NCI-H1417 (cell line): ENCODE results near the gene RABAC1.
"Not testable (repeated sequence)": the region's sequence is repeated elsewhere in the genome, so short reads cannot be mapped to it uniquely, and the experiment has no call there.

Experiments
- DNase-seq, 3 experiments: peaks; one replicate each; lab custom pipeline; 2025; lab: John Stamatoyannopoulos, UW

The RABAC1 gene, protein sequence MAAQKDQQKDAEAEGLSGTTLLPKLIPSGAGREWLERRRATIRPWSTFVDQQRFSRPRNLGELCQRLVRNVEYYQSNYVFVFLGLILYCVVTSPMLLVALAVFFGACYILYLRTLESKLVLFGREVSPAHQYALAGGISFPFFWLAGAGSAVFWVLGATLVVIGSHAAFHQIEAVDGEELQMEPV

DNA sequence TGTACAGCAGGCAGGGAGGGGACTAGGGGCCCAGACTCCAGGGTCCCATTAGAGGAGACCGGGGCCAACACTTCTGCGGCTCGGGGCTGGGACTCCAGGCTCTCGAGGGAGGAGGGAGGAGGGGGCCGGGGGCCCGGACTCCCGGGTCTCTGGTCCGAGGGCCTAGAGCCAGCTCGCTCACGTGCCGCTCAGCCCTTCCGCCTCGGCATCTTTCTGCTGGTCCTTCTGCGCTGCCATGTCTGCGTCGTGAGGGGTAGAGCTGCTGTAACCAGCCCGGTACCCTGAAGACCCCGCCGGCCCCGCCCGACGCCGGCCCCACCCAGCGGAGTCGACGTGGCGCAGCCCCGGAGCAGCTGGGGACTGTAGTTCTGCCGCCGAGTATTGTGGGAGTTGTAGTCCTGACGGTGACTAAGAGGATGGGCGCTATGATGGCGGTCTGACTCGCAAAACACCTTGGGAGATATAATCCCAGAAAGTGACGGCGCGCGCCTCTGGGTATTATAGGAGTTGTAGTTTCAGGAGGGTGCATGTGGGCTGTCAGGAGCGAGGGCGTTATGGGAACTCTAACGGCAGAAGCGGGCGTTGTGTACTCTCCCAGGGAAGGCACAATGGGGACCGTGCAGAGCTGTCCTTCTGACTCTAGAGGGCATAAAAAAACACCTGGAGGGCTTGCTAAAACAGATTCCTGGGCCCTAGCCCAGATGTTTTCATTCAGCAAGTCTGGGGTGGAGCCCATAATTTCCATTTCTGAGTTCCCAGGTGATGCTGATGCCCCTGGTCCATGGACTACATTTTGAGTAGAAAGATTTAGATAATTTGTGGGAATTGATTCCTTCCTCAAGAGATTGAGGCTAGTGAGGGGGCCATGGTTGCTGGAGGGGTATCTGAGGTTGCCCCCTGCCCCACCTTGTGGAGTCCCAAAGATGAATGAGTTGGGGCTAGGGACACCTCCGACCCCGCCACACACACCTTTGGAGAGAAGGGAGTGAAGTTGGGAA lies at the start of gene RABAC1:
Gene RABAC1, minus strand, starts transcription at position 266 of the 998 bp plus-strand sequence. Its CDS starts 29 bp downstream, at position 237.
- DNase-seq, result peak; percentile 85 to 95 (median 94)

DNA sequence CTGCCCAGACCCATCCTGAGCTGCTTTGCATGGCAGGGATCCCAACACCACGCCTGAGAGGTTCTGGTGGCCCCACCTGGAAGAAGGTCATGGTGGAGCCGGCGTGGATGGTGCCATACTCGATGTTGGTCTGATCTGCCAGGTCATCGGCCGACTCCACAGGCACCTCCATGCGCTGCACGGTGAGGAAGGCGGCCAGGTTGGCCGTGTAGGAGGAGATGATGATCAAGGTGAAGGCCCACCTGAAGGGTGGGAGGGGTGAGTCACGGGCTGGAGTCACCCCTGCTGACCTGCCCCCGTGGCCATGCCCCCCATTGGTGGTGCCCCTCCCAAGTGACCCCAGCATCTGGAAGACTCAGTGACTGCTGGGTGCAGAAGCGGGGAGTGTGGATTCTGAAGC lies 47.4 kb upstream of the RABAC1 start:
- no peak for DNase-seq

GRCh38 chr19:42005504-42005903 lies 46.4 kb upstream of the RABAC1 start:
- DNase-seq, result no peak

GRCh38 chr19:42003506-42004294 lies 44.6 kb upstream of the RABAC1 start:
- DNase-seq, result no peak

- DNase-seq, result no peak
Measured at GRCh38 chr19:41999878-42000208, 40.7 kb upstream of the RABAC1 start.

DNA sequence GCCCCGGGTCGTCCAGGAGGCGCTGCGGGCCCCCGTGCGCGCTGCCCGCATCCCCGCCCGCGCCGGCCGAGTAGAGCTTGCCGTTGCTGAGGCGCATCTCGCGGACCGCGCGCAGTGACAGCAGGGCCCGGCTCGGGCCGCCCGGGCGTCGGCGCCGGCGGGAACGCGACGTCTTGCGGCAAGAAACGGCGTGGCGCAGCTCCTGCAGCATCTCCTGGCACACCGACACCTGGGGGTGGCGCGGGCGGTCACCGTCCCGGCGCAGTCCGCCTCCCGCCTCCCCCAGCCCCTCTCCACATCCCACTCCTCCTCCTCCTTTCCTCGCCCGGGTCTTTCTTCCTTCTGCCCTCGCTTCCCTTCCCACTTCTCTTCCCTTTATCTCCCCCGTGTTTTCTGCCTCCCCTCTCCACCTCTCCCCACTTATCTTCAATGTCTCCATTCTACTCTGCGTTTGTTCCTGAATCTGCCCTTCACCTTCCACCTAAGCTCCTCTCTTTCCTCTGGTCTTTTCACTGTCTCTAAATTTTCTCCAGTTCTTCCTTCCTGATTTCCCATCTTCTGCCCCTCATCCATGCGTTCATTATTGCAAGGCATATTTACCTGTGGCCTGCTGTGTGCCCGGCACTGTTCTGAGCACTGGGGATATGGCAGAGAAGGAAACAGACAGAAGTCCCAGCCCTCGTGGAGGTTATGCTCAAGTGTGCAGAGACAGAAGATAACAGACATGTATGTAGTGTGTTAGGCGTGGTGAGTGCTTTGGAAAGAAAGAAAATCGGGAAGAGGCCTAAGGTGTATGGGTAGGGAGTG lies 40.2 kb upstream of the RABAC1 start:
- DNase-seq, result peak in 2 of 3 experiments; percentile 46 to 52

- peak; percentile 52 to 66 (median 62) for DNase-seq
Measured at GRCh38 chr19:41998246-41999020, 39.3 kb upstream of the RABAC1 start.

GRCh38 chr19:41997851-41998229 lies 38.7 kb upstream of the RABAC1 start:
- peak in 2 of 3 experiments; percentile 48 to 60 for DNase-seq

DNA sequence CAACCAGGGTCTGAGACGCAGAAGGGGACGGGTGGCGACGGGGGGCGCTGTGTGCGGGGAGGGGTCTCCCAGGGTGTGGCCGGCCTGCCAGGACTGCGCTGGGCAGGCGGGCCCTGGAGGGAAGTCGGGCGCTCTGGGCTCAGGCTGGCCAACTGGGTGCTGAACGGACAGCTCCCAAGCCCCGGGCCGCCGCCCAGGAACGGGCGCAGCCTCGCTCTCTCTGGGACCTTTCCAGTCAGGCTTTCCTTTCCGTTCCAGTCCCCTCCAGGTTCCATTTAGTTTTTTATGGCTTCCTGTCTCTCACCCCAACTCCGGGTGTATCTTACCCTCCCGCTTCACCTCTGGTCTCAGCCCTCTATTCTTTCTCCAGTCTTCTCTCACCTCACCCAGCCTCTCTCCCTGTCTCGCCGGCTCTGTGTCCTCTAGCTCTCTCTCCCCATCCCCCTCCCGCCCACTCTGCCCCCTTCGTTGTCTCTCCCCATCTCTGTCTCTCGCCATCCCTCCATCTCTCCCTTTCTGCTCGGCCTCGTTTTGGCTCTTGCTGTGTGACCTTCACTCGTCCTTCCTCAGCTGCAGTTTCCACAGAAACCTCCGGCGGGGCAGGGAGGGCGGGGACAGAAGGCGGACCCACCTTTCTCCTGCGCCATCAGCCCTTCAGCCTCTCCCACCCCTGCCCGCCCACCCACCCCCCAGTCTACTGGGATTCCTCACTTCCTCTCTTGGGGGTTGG lies 38.2 kb upstream of the RABAC1 start:
- peak in 2 of 3 experiments; percentile 48 to 54 for DNase-seq

- DNase-seq, result peak in 2 of 3 experiments; percentile 49 to 75
Measured at GRCh38 chr19:41995959-41996797, 37.1 kb upstream of the RABAC1 start.

DNA sequence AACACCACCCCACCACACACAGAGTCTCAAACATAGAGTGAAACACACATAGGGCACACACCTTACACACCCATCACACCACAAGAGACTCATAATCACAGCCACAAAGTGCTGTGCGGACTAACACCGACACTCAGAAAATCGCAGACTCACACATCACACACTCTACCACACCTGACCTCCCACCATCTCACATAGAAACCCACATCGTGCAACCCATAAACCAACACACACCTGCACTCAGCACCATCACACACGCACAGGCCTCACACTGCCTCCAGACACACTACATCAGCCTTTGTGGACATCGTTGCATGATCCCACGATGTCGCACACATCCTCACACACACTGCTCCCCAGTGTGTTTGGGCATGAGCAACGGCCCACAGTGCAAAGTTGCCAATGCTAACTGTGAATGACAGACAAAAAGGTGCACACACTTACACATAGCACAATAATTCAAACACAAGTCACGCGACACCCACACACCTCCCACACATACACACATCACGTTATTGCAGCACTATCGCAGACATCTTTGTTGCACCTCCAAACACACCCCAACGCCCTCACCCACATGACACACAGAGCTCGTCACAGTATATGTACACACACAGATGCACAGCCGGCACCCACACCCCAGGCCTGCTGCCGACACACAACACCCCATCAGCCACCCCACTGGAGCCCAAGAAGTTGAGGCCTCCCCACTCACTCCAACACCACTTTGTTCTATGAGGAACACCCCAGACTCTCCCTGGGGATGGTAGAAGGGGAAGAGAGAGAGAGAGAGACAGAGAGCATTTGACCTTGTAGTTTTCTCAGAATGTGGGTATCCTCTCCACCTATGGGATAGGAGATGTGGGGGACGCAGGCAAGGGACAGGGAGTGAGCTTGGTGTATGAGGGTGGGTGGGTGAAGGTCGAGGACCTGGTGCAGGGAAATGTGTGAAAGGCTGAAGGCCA lies 36.2 kb upstream of the RABAC1 start:
- DNase-seq, result no peak

DNA sequence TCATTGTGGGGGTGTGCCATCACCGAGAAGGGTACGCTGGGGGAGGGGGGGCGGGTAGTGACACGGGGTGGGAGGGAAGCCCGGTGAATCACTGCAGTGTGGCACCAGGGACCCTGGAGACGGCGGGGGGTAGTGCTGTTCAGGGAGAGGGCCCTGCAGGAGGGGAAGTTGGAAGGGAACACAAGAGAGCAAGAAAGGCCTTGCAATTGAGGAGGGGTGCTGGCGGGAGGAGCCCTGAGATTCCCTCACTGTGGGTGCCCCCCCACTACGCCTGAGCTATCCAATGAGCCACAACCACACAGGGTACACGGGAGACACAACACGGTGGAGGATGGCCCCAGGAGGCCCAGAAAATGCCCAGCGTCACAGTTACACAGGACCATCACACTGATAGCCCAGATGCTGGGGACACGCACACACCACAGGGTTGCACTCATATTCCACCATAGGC lies 35.4 kb upstream of the RABAC1 start:
- peak in 1 of 3 experiments; percentile 57 for DNase-seq

- peak; percentile 79 to 86 (median 84) for DNase-seq
Measured at GRCh38 chr19:41993612-41994483, 34.7 kb upstream of the RABAC1 start, which contains the start of gene ATP1A3. ATP1A3 (minus strand) TSS chr19:41994230; CDS start chr19:41994076, 154 bp downstream.

DNA sequence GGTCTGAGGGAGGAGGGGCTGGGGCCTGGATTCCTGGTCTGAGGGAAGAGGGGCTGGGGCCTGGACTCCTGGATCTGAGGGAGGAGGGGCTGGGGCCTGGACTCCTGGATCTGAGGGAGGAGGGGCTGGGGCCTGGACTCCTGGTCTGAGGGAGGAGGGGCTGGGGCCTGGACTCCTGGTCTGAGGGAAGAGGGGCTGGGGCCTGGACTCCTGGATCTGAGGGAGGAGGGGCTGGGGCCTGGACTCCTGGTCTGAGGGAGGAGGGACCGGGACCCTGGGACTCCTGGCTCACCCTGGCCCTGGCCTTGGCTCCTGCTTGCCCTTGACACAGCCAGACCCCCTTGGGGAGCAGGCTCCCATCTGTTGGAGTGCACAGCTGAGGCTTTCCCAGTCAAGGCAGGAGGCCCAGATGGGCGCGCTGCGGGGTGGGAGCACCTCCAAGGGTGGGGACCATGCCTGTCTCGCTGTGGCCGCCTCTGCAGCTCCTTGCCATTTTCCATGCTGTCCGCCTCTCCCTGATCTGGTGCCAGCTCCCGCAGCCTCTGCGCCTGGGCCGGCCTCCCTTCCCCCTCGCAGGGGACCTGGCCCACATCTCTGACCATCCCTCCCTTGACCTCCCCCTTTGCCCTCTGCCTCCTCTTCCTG lies 32.9 kb upstream of the RABAC1 start:
- DNase-seq, result not testable (repeated sequence)

GRCh38 chr19:41991025-41991424 lies 31.9 kb upstream of the RABAC1 start:
- no peak for DNase-seq

DNA sequence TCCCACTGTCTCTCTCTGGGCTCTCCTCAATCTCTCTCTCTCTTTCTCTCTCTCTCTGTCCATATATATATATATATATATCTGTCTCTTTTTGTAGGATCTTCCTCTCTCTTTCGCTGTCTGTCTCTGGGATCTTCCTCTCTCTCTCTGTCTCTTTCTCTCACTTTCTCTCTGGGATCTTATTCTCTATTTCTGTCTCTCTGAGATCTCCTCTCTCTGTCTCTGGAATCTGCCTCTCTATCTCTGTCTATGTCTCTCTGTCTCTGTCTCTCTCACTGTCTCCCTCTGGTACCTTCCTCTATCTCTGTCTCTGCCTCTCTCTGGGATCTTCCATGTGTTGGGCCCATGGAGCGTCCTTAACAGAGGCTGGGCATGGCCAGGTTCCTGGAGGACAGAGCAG lies 31.5 kb upstream of the RABAC1 start:
- no peak for DNase-seq
